Measurements from ENCODE around the gene OPN4.

- TF ChIP-seq PHB2 (IDR thresholded peaks at IDR 0.05; ENCODE audit: partially characterized antibody) (no peak), HDAC6 (IDR thresholded peaks at IDR 0.05; ENCODE audit: low read depth, low read length) (no peak)
Measured at GRCh38 chr10:86685416-86685815, 31.1 kb downstream of the OPN4 start.
